ENCODE results near the gene HOXB8. TPM values are rescaled to one million over a fixed set of nuclear protein-coding genes. Genes with fewer than 3 reads are reported as not detected.

Gene HOXB8
- total and polyA plus RNA-seq, 2 donors: 0.07 TPM; not detected in 1

GRCh38 chr17:48575673-48576478 is 39.2 kb downstream of the HOXB8 start:
- Histone ChIP-seq H3K27ac (ENCODE audit: low read depth in 1 of 2, low read length in 1 of 2) (peak overlapping the region in 1 of 2 donors; percentile 18), H3K4me1 (ENCODE audit: control insufficient read depth in 2 of 2, insufficient read depth in 2 of 2, low read length in 2 of 2) (peaks cover 16 to 28% of the 10 kb centered on the region in 2 donors), H3K4me3 (ENCODE audit: low read length in 2 of 2) (no peak overlapping the region), H3K9me3 (ENCODE audit: control insufficient read depth in 2 of 2, insufficient read depth in 1 of 2, low read length in 1 of 2) (peaks cover 0 to 4% of the 10 kb centered on the region in 2 donors), H3K36me3 (ENCODE audit: control insufficient read depth in 2 of 2, insufficient read depth in 2 of 2, low read length in 1 of 2) (no peaks in the 10 kb centered on the region), H3K27me3 (ENCODE audit: control insufficient read depth in 2 of 2, insufficient read depth in 1 of 2, low read length in 1 of 2) (peaks cover 47 to 86% of the 10 kb centered on the region in 2 donors)
- no peak for DNase-seq (ENCODE audit: low read depth in 6 of 9, low spot score in 9 of 9)
- WGBS: 80% methylated on average over 22 of the region's 22 CpGs

GRCh38 chr17:48575066-48575582 is 40.0 kb downstream of the HOXB8 start:
- H3K27ac ChIP-seq (ENCODE audit: low read depth in 1 of 2, low read length in 1 of 2): no peak overlapping the region
- H3K4me1 ChIP-seq (ENCODE audit: control insufficient read depth in 2 of 2, insufficient read depth in 2 of 2, low read length in 2 of 2): peaks cover 16 to 28% of the 10 kb centered on the region in 2 donors
- DNase-seq (ENCODE audit: low read depth in 6 of 9, low spot score in 9 of 9): no peak
- H3K4me3 ChIP-seq (ENCODE audit: low read length in 2 of 2): no peak overlapping the region
- H3K36me3 ChIP-seq (ENCODE audit: control insufficient read depth in 2 of 2, insufficient read depth in 2 of 2, low read length in 1 of 2): no peaks in the 10 kb centered on the region
- peaks cover 40 to 86% of the 10 kb centered on the region in 2 donors for H3K27me3 ChIP-seq (ENCODE audit: control insufficient read depth in 2 of 2, insufficient read depth in 1 of 2, low read length in 1 of 2)
- WGBS: 90% methylated on average over 7 of the region's 7 CpGs
- peaks cover 0 to 4% of the 10 kb centered on the region in 2 donors for H3K9me3 ChIP-seq (ENCODE audit: control insufficient read depth in 2 of 2, insufficient read depth in 1 of 2, low read length in 1 of 2)

- H3K4me1 ChIP-seq (ENCODE audit: control insufficient read depth in 2 of 2, insufficient read depth in 2 of 2, low read length in 2 of 2): peaks cover 16 to 28% of the 10 kb centered on the region in 2 donors
- DNase-seq (ENCODE audit: low read depth in 6 of 9, low spot score in 9 of 9): no peak
- peaks cover 0 to 4% of the 10 kb centered on the region in 2 donors for H3K9me3 ChIP-seq (ENCODE audit: control insufficient read depth in 2 of 2, insufficient read depth in 1 of 2, low read length in 1 of 2)
- WGBS: 90% methylated on average over 8 of the region's 8 CpGs
- H3K36me3 ChIP-seq (ENCODE audit: control insufficient read depth in 2 of 2, insufficient read depth in 2 of 2, low read length in 1 of 2): no peaks in the 10 kb centered on the region
- no peak overlapping the region for H3K27ac ChIP-seq (ENCODE audit: low read depth in 1 of 2, low read length in 1 of 2)
- H3K27me3 ChIP-seq (ENCODE audit: control insufficient read depth in 2 of 2, insufficient read depth in 1 of 2, low read length in 1 of 2): peaks cover 39 to 86% of the 10 kb centered on the region in 2 donors
- no peak overlapping the region for H3K4me3 ChIP-seq (ENCODE audit: low read length in 2 of 2)
Observed at GRCh38 chr17:48574505-48575065, 40.5 kb downstream of the HOXB8 start.

- WGBS: 93% methylated on average over 1 of the region's 1 CpG
- Histone ChIP-seq H3K36me3 (ENCODE audit: control insufficient read depth in 2 of 2, insufficient read depth in 2 of 2, low read length in 1 of 2) (no peaks in the 10 kb centered on the region), H3K4me1 (ENCODE audit: control insufficient read depth in 2 of 2, insufficient read depth in 2 of 2, low read length in 2 of 2) (peaks cover 1 to 11% of the 10 kb centered on the region in 2 donors), H3K27me3 (ENCODE audit: control insufficient read depth in 2 of 2, insufficient read depth in 1 of 2, low read length in 1 of 2) (peaks cover 30 to 89% of the 10 kb centered on the region in 2 donors), H3K9me3 (ENCODE audit: control insufficient read depth in 2 of 2, insufficient read depth in 1 of 2, low read length in 1 of 2) (peaks cover 0 to 4% of the 10 kb centered on the region in 2 donors), H3K27ac (ENCODE audit: low read depth in 1 of 2, low read length in 1 of 2) (no peak overlapping the region), H3K4me3 (ENCODE audit: low read length in 2 of 2) (no peak overlapping the region)
- no peak for DNase-seq (ENCODE audit: low read depth in 6 of 9, low spot score in 9 of 9)
Observed at GRCh38 chr17:48571826-48572417, 43.2 kb downstream of the HOXB8 start.

- Histone ChIP-seq H3K9me3 (ENCODE audit: control insufficient read depth in 2 of 2, insufficient read depth in 1 of 2, low read length in 1 of 2) (no peaks in the 10 kb centered on the region), H3K4me1 (ENCODE audit: control insufficient read depth in 2 of 2, insufficient read depth in 2 of 2, low read length in 2 of 2) (peaks cover 0 to 8% of the 10 kb centered on the region in 2 donors), H3K36me3 (ENCODE audit: control insufficient read depth in 2 of 2, insufficient read depth in 2 of 2, low read length in 1 of 2) (no peaks in the 10 kb centered on the region), H3K27ac (ENCODE audit: low read depth in 1 of 2, low read length in 1 of 2) (no peak overlapping the region), H3K4me3 (ENCODE audit: low read length in 2 of 2) (no peak overlapping the region), H3K27me3 (ENCODE audit: control insufficient read depth in 2 of 2, insufficient read depth in 1 of 2, low read length in 1 of 2) (peaks cover 27 to 89% of the 10 kb centered on the region in 2 donors)
- 85% methylated on average over 26 of the region's 26 CpGs for WGBS
- no peak for DNase-seq (ENCODE audit: low read depth in 6 of 9, low spot score in 9 of 9)
Observed at GRCh38 chr17:48571024-48571818, 43.9 kb downstream of the HOXB8 start.

GRCh38 chr17:48570325-48571023 is 44.6 kb downstream of the HOXB8 start:
- no peak overlapping the region for H3K4me3 ChIP-seq (ENCODE audit: low read length in 2 of 2)
- peaks cover 0 to 8% of the 10 kb centered on the region in 2 donors for H3K4me1 ChIP-seq (ENCODE audit: control insufficient read depth in 2 of 2, insufficient read depth in 2 of 2, low read length in 2 of 2)
- WGBS: 78% methylated on average over 19 of the region's 19 CpGs
- H3K27ac ChIP-seq (ENCODE audit: low read depth in 1 of 2, low read length in 1 of 2): no peak overlapping the region
- H3K27me3 ChIP-seq (ENCODE audit: control insufficient read depth in 2 of 2, insufficient read depth in 1 of 2, low read length in 1 of 2): peaks cover 20 to 89% of the 10 kb centered on the region in 2 donors
- DNase-seq (ENCODE audit: low read depth in 6 of 9, low spot score in 9 of 9): no peak
- no peaks in the 10 kb centered on the region for H3K36me3 ChIP-seq (ENCODE audit: control insufficient read depth in 2 of 2, insufficient read depth in 2 of 2, low read length in 1 of 2)
- H3K9me3 ChIP-seq (ENCODE audit: control insufficient read depth in 2 of 2, insufficient read depth in 1 of 2, low read length in 1 of 2): no peaks in the 10 kb centered on the region

GRCh38 chr17:48569674-48570324 is 45.3 kb downstream of the HOXB8 start:
- Histone ChIP-seq H3K27me3 (ENCODE audit: control insufficient read depth in 2 of 2, insufficient read depth in 1 of 2, low read length in 1 of 2) (peaks cover 22 to 92% of the 10 kb centered on the region in 2 donors), H3K9me3 (ENCODE audit: control insufficient read depth in 2 of 2, insufficient read depth in 1 of 2, low read length in 1 of 2) (no peaks in the 10 kb centered on the region), H3K4me1 (ENCODE audit: control insufficient read depth in 2 of 2, insufficient read depth in 2 of 2, low read length in 2 of 2) (peaks cover 0 to 8% of the 10 kb centered on the region in 2 donors), H3K27ac (ENCODE audit: low read depth in 1 of 2, low read length in 1 of 2) (no peak overlapping the region), H3K36me3 (ENCODE audit: control insufficient read depth in 2 of 2, insufficient read depth in 2 of 2, low read length in 1 of 2) (no peaks in the 10 kb centered on the region), H3K4me3 (ENCODE audit: low read length in 2 of 2) (no peak overlapping the region)
- WGBS: 94% methylated on average over 6 of the region's 6 CpGs
- DNase-seq (ENCODE audit: low read depth in 6 of 9, low spot score in 9 of 9): no peak

- no peak for DNase-seq (ENCODE audit: low read depth in 6 of 9, low spot score in 9 of 9)
- WGBS: 78% methylated on average over 3 of the region's 3 CpGs
- Histone ChIP-seq H3K36me3 (ENCODE audit: control insufficient read depth in 2 of 2, insufficient read depth in 2 of 2, low read length in 1 of 2) (no peaks in the 10 kb centered on the region), H3K27me3 (ENCODE audit: control insufficient read depth in 2 of 2, insufficient read depth in 1 of 2, low read length in 1 of 2) (peaks cover 22 to 92% of the 10 kb centered on the region in 2 donors), H3K4me1 (ENCODE audit: control insufficient read depth in 2 of 2, insufficient read depth in 2 of 2, low read length in 2 of 2) (peaks cover 0 to 11% of the 10 kb centered on the region in 2 donors), H3K27ac (ENCODE audit: low read depth in 1 of 2, low read length in 1 of 2) (no peak overlapping the region), H3K9me3 (ENCODE audit: control insufficient read depth in 2 of 2, insufficient read depth in 1 of 2, low read length in 1 of 2) (no peaks in the 10 kb centered on the region), H3K4me3 (ENCODE audit: low read length in 2 of 2) (no peak overlapping the region)
Observed at GRCh38 chr17:48569240-48569582, 45.9 kb downstream of the HOXB8 start.
